T-helper 1 cell (primary cell): ENCODE data around the gene MPRIP.
"Not testable (repeated sequence)": the region's sequence is repeated elsewhere in the genome, so short reads cannot be mapped to it uniquely, and the experiment has no call there.

Experiments
- DNase-seq, 5 donors: peaks; one replicate each; pipeline ENCODE4 v3.0.0-alpha.2; 2012 to 2020

The MPRIP gene

GRCh38 chr17:17011043-17011907 is 31.0 kb upstream of the MPRIP start:
- DNase-seq = not testable (repeated sequence)

- DNase-seq = not testable (repeated sequence)
Measured at GRCh38 chr17:17013828-17014747, 28.2 kb upstream of the MPRIP start.

GRCh38 chr17:17014748-17015124 is 27.5 kb upstream of the MPRIP start:
- not testable (repeated sequence) for DNase-seq

GRCh38 chr17:17015230-17015629 is 27.0 kb upstream of the MPRIP start:
- no peak for DNase-seq

- peak in 1 of 5 donors; percentile 49 for DNase-seq
Measured at GRCh38 chr17:17016199-17017197, 25.8 kb upstream of the MPRIP start.

GRCh38 chr17:17017343-17018014 is 24.8 kb upstream of the MPRIP start:
- DNase-seq = no peak

GRCh38 chr17:17018021-17018441 is 24.2 kb upstream of the MPRIP start:
- DNase-seq = no peak

GRCh38 chr17:17018612-17019429 is 23.4 kb upstream of the MPRIP start:
- DNase-seq = no peak

- no peak for DNase-seq
Measured at GRCh38 chr17:17019430-17019762, 22.9 kb upstream of the MPRIP start.

- DNase-seq = no peak
Measured at GRCh38 chr17:17019891-17020456, 22.3 kb upstream of the MPRIP start.

- no peak for DNase-seq
Measured at GRCh38 chr17:17020821-17021193, 21.4 kb upstream of the MPRIP start.

GRCh38 chr17:17021194-17021863 is 20.9 kb upstream of the MPRIP start:
- DNase-seq = no peak

- no peak for DNase-seq
Measured at GRCh38 chr17:17022011-17022410, 20.2 kb upstream of the MPRIP start.

GRCh38 chr17:17022456-17022855 is 19.8 kb upstream of the MPRIP start:
- no peak for DNase-seq

- no peak for DNase-seq
Measured at GRCh38 chr17:17024778-17025300, 17.4 kb upstream of the MPRIP start.

- no peak for DNase-seq
Measured at GRCh38 chr17:17025621-17026020, 16.6 kb upstream of the MPRIP start.

GRCh38 chr17:17026163-17026562 is 16.1 kb upstream of the MPRIP start:
- no peak for DNase-seq

- no peak for DNase-seq
Measured at GRCh38 chr17:17027442-17028058, 14.7 kb upstream of the MPRIP start.
